ENCODE data around the gene SAMD11.
"Not testable (repeated sequence)": the region's sequence is repeated elsewhere in the genome, so short reads cannot be mapped to it uniquely, and the experiment has no call there.

SAMD11 gene, protein sequence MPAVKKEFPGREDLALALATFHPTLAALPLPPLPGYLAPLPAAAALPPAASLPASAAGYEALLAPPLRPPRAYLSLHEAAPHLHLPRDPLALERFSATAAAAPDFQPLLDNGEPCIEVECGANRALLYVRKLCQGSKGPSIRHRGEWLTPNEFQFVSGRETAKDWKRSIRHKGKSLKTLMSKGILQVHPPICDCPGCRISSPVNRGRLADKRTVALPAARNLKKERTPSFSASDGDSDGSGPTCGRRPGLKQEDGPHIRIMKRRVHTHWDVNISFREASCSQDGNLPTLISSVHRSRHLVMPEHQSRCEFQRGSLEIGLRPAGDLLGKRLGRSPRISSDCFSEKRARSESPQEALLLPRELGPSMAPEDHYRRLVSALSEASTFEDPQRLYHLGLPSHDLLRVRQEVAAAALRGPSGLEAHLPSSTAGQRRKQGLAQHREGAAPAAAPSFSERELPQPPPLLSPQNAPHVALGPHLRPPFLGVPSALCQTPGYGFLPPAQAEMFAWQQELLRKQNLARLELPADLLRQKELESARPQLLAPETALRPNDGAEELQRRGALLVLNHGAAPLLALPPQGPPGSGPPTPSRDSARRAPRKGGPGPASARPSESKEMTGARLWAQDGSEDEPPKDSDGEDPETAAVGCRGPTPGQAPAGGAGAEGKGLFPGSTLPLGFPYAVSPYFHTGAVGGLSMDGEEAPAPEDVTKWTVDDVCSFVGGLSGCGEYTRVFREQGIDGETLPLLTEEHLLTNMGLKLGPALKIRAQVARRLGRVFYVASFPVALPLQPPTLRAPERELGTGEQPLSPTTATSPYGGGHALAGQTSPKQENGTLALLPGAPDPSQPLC

DNA sequence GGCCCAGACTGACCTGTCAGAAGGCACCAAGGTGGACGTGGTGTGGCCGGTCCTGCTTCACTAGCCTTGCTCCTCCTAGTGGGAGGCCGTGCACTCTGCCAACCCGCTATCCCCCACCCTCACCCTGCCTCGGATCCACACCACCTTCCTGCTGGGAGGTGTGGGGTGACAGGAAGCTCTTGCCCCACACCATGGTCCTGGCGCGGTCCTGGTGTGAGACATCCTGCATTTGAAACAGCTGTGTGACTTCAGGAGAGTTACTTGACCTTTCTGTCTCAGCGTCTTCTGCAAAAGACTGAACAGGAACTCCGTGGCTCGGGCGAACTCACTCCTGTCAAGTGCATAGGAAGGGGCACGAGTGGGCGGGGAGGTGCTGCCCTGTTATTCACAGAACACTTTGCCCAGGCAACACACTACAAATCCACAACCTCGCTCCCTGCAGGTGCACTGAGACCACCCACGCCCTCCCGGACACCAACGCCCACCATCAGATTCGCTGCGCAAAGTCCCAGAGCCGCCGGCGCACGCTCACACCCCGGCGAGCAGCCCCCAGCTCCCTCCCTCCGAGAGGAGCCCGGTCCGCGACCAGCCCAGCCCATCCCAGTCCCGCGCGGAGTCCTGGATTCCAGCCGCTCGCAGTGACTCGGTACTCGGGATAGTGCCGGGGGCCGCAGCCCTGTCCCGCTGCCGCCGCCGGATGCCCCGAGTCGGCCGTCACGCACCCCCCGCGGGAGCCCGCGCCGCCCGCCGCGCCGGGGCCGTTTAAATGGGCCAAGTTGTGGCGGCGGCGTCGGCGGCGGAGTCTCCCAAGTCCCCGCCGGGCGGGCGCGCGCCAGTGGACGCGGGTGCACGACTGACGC lies at the start of gene SAMD11:
TSS of gene SAMD11 (plus strand) at position 793 of the 860 bp plus-strand sequence. CDS start 509 bp downstream, outside the sequence.
- peak; percentile 34 for DNase-seq (ENCODE audit: low read depth)

DNA sequence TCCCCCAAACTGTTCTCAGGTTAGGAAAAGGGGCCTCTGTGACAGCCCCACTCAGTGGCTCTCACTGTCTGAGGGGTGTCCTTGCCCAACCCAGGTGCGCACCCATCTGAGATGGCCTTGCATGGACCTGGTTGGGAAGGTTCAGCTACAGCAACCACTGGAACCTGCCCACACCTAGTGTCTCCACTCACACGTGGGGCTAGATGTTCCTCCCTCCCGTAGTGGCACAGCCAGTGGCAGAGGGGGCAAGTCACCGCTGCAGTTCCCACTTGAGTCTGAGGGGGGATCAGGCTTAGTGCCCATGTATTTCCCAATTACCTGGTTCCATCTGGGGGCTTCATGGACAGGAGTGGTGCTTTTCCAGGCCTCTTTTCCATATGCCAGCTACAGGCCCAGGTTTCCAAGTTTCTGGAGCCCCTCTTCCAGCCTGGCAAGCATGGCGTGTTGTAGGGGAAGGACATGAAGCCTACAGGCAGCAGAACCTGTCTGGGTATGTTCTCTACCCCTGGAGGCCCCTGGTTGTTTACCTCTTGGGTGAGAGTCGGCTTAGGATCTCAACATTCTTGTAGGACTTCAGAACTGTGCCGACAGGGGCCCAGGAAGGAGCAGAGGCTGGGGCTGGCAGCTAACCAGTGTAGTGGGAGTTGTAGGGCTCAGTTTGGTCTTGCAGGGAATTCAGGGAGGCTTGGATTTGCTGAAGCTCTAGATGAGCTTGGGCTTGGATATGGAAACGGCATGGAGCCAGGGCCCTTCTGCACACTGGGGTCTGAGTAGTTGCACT lies 47.1 kb upstream of the SAMD11 start:
- not testable (repeated sequence) for DNase-seq (ENCODE audit: low read depth)

DNA sequence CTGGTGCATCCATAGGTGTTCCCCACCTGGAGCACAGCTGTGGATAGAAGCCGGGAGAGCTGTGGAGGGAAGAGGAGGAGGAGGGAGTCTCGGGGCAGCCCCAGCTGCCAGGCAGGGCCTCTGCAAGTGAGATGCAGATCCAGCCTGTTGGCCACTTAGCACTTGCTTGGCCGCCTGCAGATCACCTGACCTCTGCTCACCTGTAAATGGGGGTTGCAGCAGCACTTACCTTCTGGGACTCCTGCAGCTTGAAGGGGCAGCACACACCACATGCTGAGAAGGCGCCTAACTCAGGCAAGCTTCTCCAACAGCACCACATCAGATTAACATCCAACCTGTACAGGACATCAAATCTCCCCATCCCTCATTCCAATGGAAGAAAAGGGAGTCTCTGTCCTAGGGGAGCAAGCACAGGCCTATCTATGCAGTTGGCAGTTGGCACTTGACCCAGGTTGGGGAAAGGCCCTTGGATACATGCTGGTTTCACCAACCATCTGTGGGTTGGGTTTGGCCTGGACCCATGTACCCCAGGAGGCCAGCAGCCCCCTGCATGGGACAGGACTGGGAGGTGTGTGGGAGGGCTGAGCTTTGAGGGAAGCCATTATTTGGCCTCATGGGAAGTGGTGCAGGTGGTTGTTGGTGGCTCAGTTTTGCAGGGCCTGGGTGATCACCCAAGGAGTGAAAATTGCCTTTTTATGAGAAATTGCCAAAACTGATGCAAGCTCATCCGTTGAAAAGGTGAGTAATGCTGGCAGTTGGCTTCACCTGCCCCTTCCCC lies 46.3 kb upstream of the SAMD11 start:
- DNase-seq (ENCODE audit: low read depth), result not testable (repeated sequence)

DNA sequence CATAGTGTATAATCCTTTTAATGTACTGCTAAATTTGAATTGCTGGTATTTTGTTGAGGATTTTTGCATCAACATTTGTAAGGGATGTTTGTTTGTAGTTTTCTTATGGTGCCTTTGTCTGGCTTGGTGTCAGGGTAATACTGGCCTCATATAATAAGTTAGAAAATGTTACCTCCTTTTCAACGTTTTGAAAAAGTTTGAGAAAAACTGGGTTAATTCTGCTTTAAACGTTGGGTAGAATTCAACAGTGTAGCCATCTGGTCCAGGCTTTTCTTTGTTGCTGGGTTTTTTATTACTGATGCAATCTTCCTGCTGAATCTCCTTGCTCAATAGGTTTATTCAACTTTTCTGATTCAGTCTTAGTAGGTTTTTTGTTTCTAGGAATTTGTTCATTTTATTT lies 43.2 kb upstream of the SAMD11 start:
- DNase-seq (ENCODE audit: low read depth), result not testable (repeated sequence)

DNA sequence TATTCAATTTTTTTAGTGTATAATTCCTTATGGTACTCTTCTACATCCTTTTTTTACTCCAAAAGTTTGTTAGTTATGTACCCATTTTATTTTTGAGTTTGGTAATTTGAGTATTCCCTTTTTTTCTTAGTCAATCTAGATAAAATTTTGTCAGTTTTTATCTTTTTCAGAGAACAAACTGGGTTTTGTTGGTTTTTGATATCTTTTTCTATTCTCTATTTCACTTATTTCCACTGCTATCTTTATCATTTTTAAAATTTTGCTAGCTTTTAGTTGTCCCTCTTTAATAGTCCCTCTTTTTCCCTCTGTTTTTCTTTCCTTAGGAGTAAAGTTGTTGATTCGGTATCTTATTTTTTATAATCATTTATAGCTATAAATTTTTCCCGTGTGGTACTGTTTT lies 42.8 kb upstream of the SAMD11 start:
- DNase-seq (ENCODE audit: low read depth), result not testable (repeated sequence)

DNA sequence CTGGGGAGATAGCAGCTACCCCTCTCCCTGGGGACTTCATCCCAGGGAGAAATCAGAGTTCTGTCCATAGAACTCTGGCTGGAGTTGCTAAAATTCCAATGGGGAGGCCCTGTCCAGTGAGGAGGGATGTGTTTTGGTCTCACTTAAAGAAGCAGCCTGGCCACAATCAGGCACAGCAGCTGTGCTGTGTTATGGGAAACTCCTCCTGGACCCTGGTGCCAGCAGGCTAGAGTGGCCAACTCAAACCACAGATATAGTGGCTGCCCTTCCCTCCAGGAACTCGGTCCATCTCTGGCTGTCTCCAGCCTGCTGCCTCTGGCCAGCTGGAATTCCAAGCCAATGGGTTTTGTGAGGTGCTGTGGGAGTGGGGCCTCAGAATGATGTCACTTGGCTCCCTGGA lies 37.4 kb upstream of the SAMD11 start:
- DNase-seq (ENCODE audit: low read depth), result no peak

DNA sequence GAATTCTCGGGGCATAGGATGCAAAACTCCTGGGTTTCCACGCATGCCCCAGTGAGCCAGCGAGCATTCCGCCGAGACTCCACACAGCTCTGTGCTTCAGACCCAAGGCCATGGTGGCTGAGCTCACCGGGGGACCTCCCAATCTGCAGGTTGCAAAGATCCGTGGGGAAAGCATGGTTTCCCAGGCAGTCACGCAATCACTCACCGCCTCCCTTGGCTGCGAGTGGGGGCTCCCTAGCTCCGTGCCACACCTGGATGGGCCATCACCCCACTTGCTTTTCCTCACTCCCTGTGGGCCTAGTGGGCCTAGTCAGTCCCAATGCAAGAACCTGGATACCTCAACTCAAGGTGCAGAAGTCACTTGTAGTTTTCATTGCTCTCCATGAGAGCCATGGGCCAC lies 37.0 kb upstream of the SAMD11 start:
- no peak for DNase-seq (ENCODE audit: low read depth)

DNA sequence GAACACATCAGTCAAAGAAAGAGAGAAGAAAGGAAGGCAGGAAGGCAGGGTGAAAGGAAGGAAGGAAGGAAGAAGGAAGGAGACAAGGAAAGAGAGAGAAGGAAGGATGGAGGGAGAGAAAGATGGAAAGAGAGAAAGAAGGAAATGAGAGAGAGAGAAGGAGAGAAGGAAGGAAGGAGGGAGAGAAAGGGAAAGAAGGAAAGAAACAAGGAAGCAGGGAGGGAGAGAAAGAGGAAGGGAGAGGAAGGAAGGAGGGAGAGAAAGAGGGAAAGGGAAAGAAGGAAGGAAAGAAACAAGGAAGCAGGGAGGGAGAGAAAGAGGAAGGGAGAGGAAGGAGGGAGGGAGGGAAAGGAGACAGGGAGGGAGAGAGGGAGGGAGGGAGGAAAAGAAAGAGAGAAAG lies 35.4 kb upstream of the SAMD11 start:
- DNase-seq (ENCODE audit: low read depth), result no peak

DNA sequence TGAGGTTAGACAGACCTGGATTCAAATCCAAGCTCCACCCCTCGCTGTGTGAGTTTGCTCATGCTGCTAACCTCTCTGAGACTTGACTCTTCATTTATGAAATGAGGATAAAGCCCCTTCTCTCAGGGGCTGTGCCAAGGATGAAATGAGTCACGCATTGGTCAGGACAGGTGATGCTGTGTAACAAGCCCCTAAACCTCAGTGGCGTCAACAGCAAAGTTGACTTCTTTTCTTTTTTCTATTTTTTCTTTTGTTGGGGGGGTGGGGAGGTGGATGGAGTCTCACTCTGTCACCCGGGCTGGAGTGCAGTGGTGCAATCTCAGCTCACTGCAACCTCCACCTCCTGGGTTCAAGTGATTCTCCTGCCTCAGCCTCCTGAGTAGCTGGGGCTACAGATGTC lies 33.9 kb upstream of the SAMD11 start:
- DNase-seq (ENCODE audit: low read depth), result not testable (repeated sequence)

DNA sequence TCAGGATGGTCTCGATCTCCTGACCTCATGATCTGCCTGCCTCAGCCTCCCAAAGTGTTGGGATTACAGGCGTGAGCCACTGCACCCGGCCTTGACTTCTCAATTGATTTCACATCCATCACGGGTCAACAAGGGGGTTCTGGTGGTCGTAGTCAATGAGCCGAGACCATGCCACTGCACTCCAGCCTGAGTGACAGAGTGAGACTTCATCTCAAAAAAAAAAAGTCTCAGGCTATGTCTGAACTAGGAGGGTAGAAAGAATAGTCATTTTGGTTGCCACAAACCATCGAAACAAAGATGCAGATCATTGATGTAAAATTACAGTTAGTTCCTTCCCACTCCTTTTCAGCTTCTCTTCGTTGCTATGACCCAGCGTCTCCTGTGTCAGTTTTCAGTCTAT lies 33.5 kb upstream of the SAMD11 start:
- not testable (repeated sequence) for DNase-seq (ENCODE audit: low read depth)

DNA sequence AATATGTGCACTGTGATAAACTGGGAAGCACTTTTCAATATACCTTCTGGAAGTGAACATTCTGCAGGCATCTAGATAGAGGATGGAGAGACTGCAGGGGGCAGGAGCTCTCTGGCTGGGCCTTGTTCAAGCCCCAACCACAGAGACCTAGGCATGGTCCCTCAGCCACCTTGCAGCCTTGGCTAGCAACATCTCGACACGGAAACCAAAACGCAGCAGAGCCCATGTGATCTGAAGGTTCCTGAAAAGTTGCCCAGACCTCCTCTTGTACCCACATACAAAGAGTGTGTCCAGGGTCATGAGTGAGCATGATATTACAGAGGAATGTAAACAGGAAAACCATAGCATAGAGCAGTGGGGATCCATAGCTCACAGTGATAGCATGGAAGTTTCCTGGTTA lies 33.1 kb upstream of the SAMD11 start:
- no peak for DNase-seq (ENCODE audit: low read depth)

DNA sequence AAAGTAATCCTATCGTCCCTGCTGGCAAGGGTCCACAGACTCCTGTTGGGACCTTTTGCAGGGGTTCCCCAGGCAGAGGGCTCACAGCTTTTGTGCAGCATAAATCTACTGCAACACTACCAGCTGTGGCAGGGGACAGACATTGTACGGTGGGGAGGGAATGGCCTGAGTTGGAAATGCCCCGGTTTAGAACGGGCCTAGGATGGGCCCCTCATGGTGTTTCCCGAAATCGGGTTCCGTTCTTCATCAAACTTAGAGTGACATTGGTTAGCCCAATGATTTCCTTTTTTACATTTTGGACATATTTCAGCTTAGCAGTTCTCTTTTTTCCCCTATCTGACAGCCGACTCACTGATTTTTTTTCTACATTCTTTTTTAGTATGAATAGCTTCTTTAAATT lies 26.5 kb upstream of the SAMD11 start:
- DNase-seq (ENCODE audit: low read depth), result no peak

DNA sequence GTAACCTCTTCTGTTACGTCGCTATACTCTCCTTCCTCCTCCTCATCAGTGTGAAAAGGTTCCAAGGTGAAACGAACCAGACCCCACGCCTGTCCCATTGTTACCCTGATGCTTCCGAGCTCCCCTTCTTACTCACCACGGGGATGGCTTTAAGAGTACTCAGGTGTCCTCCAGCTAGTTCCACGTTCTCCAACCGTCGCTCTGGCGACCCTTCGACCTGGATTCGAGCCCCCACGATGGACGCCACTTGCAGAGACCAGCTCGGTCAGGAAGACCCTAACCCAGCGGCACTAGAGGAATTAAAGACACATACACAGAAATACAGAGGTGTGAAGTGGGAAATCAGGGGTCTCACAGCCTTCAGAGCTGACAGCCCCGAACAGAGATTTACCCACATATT lies 25.8 kb upstream of the SAMD11 start:
- not testable (repeated sequence) for DNase-seq (ENCODE audit: low read depth)

DNA sequence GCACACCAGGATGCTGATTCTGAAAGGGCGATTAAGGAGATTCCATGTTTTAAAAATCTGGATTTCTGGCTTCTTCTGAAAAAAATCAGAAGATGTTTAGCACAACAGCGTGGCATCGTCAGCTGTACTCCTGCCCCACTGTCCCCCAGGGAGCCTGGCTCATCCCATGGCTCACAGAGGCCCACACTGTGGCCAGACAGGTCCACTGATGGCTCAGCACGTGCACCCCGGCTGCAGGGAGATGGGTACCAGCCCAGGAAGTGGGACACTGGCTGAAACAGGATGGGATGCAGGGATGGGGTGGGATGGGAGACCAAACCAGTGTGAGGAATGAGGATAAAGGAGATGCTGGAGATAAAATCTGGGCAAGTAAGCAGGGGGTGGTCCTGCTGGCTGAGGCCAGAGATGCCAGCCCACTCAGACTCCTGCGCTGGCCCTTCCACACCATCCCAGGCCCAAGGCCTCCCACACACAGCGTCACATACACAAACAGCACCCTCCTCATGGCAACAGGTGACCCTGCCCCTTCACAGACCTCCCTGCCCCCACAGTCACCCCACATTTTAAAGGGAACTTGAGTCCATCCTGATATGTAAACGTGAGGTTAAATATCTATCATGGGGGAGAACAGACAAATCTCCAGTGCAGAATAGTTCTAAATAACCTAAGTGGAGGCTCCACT lies 23.9 kb upstream of the SAMD11 start:
- DNase-seq (ENCODE audit: low read depth), result no peak

DNA sequence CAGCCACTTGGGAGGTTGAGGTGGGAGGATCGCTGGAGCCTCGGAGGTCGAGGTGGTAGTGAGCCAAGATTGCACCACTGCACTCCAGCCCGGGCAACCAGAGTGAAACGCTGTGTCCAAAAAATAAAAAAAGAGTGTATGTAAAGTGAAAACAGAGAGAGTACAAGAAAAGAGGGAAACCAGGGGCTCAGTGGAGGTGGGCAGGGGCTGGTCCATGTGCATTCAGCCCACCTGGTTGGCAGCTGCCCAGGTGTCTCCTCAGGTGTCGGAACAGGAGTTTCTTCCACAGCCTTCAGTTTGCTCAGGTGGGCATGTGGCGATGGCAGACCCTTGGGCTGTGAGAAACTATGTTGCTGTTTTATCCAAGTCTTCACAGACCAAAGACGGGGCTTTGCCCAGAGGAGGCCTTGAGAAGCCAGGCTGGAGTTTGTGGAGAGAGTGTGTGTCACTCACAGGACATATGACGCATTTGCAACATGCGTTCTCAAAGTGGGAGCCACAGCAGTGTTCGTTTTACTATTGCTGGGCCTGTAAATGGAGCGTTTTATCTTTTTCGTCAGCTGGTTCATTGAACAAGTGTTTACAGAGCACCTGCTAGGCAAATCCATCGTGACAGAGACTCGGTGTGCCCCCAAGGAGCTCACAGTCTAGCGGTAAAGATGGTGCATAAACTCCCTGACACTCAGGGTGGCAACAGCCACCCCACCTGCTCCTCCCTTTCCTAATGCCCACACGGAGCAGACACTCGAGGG lies 22.4 kb upstream of the SAMD11 start:
- DNase-seq (ENCODE audit: low read depth), result no peak

DNA sequence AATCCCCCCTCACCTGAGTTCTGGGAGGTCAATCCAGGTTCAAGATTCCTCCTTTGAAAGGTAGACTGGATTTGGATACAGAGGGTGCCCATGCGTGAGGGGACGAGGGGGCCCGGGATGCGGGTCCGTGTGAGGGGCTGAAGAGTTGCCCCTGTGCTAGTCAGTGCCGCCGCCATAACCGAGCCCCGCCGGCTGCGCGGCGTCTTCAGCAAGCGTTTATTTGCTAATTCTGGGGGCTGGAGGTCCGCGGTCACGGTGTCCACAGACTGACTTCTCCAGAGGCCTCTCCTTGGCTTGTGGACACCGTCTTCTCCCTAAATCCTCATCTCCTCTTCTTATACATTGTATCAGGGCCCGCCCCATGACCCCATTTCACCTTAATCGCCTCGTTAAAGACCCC lies 20.9 kb upstream of the SAMD11 start:
- no peak for DNase-seq (ENCODE audit: low read depth)

DNA sequence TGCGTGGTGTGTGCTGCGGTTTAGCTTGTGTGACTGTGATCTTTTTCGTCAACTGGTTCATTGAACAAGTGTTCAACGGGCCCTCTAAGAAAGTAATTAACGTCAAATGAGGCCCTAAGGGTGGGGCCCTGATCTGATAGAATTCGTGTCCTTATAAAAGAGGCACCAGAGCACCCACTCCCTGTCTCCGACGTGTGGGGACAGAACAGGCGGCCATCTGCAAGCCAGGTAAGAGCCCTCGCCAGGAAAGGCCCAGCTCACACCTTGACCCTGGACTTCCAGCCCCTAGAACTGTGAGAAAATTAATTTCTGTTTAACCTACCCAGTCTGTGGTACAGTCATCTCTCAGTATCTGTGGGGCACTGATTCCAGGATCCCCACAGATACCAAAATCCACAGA lies 20.4 kb upstream of the SAMD11 start:
- DNase-seq (ENCODE audit: low read depth), result no peak

DNA sequence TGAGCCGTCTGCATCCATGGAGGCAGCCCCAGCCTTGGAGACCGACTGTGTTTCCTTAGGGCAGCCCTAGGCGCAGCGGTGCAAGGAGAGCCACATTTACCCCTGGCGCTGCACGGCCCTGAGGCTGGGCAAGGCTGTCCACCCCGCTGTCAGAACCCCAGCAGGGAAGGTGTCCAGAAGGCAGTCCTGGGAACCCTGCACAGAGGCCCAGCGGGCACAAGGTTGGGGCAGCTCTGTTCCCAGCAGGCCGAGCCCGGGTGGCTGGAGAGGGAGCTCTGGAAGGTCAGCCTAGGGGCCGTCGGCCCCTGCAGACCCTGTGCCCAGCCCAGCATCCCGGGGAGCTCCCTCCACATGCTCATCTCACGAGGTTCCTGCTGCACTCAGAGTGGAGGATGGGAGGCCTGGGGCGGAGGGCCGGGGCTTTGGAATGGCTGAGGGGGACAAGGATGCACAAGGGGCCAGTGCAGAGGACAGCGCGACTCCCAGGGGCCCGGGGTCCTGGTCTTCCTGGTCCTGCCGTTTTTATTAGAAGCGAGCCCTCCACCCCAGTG lies 19.9 kb upstream of the SAMD11 start:
- DNase-seq (ENCODE audit: low read depth), result no peak
